Measurements from ENCODE around the gene ANKRD33. TPM values are rescaled to one million over a fixed set of nuclear protein-coding genes. Genes with fewer than 3 reads are reported as not detected.

ANKRD33 gene
- total RNA-seq, 1 experiment from 2014 or later, result 0.81 TPM

DNA sequence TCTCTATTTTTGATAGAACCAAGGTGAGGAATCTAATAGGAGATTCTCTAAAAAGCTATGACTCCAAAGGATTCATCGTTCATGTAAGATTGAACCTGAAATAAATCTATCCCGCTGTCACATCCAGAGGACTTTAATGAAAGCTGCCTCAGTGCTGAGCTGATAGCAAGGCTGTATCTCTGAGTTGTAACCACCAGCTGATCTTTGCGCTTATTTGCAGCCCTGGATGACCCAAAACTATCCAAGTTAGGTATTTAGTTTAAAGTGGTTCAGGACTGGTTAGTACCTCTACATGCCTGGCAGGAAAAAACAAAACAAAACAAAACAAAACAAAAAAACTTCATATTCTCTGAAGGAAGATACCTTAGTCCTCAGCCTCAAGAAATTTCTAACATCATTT, 8.8 kb upstream of the ANKRD33 start:
- Histone ChIP-seq H4K20me1 (ENCODE audit: control insufficient read depth, insufficient read depth, insufficient read length) (no peaks in the 10 kb centered on the region), H3K4ac (ENCODE audit: low read depth, low read length) (no peak overlapping the region), H3K79me1 (ENCODE audit: insufficient read depth, low read depth, low read length, poor library complexity, severe bottlenecking) (no peaks in the 10 kb centered on the region), H2BK5ac (ENCODE audit: insufficient read length, low read length) (no peak overlapping the region), H3K23ac (ENCODE audit: insufficient read length, low read depth, low read length) (no peak overlapping the region), H4K5ac (ENCODE audit: insufficient read length, low read depth, low read length) (no peak overlapping the region), H4K91ac (ENCODE audit: insufficient read length, low read depth, low read length) (no peak overlapping the region), H2BK20ac (ENCODE audit: low read depth, low read length, poor library complexity, severe bottlenecking) (no peak overlapping the region), H3K56ac (ENCODE audit: insufficient read length, low read depth, low read length) (no peak overlapping the region), H3K79me2 (ENCODE audit: insufficient read depth, low read length) (no peaks in the 10 kb centered on the region), H2AK5ac (ENCODE audit: insufficient read length, low read length) (no peak overlapping the region), H3T11ph (ENCODE audit: low read length) (no peak overlapping the region), H3K23me2 (ENCODE audit: insufficient read length, low read depth, low read length, poor library complexity, severe bottlenecking) (no peaks in the 10 kb centered on the region), H3K18ac (ENCODE audit: insufficient read length, low read depth, low read length) (no peak overlapping the region), H2BK12ac (ENCODE audit: insufficient read length, low read depth, low read length) (no peak overlapping the region), H3K27me3 (ENCODE audit: insufficient read depth, low read length) (no peaks in the 10 kb centered on the region), H3K9ac (ENCODE audit: extremely low read depth, insufficient read length, low read length) (no peak overlapping the region), H2BK15ac (ENCODE audit: low read depth, low read length) (no peak overlapping the region), H3K4me2 (ENCODE audit: insufficient read depth, insufficient read length, low read length) (no peak overlapping the region), H3K14ac (ENCODE audit: insufficient read depth, low read length) (no peak overlapping the region), H3K4me1 (ENCODE audit: insufficient read depth, low read length) (no peaks in the 10 kb centered on the region), H2BK120ac (ENCODE audit: low read depth, low read length, poor library complexity, severe bottlenecking) (no peak overlapping the region), H4K8ac (replicated peaks; ENCODE audit: insufficient read length, low read depth, low read length) (no peak overlapping the region), H3K27ac (ENCODE audit: insufficient read length, low read depth, low read length) (no peak overlapping the region), H2AFZ (ENCODE audit: low read length) (no peak overlapping the region), H3K9me3 (ENCODE audit: control insufficient read depth, low read depth, low read length) (no peaks in the 10 kb centered on the region)
- no peak for DNase-seq
- no peak overlapping the region for H3K4me3 Mint-ChIP-seq
- H3K9me3 Mint-ChIP-seq, result no peaks in the 10 kb centered on the region
- H3K27me3 Mint-ChIP-seq (ENCODE audit: low read depth), result no peaks in the 10 kb centered on the region; the same call in none of the 2 replicates
- TF ChIP-seq, protein P1, sequence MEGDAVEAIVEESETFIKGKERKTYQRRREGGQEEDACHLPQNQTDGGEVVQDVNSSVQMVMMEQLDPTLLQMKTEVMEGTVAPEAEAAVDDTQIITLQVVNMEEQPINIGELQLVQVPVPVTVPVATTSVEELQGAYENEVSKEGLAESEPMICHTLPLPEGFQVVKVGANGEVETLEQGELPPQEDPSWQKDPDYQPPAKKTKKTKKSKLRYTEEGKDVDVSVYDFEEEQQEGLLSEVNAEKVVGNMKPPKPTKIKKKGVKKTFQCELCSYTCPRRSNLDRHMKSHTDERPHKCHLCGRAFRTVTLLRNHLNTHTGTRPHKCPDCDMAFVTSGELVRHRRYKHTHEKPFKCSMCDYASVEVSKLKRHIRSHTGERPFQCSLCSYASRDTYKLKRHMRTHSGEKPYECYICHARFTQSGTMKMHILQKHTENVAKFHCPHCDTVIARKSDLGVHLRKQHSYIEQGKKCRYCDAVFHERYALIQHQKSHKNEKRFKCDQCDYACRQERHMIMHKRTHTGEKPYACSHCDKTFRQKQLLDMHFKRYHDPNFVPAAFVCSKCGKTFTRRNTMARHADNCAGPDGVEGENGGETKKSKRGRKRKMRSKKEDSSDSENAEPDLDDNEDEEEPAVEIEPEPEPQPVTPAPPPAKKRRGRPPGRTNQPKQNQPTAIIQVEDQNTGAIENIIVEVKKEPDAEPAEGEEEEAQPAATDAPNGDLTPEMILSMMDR (conservative IDR thresholded peaks at IDR 0.05), result no peak
- no peaks in the 10 kb centered on the region; a peak in 1 of 7 replicates for H3K36me3 Mint-ChIP-seq (ENCODE audit: insufficient read depth in 1 of 3, low read depth in 3 of 3)
- peaks cover 3 to 4% of the 10 kb centered on the region in 2 experiments for H3K4me1 Mint-ChIP-seq
- no CpG with 5 or more reads among the region's 3 CpGs for WGBS (ENCODE audit: extremely low coverage, insufficient read length, low lambda C conversion rate)
- H3K27ac Mint-ChIP-seq, result no peak overlapping the region

Measured in H9 (cell line).